Transverse colon (tissue), 4 donors: ENCODE measurements around the gene EYA2. TPM values are rescaled to one million over a fixed set of nuclear protein-coding genes. Genes with fewer than 3 reads are reported as not detected.

Experiments used
- DNase-seq: peaks from one replicate; pipeline ENCODE4 v3.0.0-alpha.2; 2019
- H3K27ac ChIP-seq, 4 donors: fragments of 200-600 bp; sonication (generic); 2 replicates each; pipeline ENCODE4 v1.5.1; 2016 to 2018; ENCODE audit warnings: inconsistent platforms in 4 of 4
- H3K27me3 ChIP-seq: fragments of 200-600 bp; sonication (generic); 2 replicates; pipeline ENCODE4 v1.5.1; 2017; ENCODE audit warnings: inconsistent platforms
- H3K36me3 ChIP-seq, 4 donors: fragments of 200-600 bp; sonication (generic); 2 replicates each; pipeline ENCODE4 v1.5.1; 2017 to 2019; ENCODE audit warnings: inconsistent platforms in 4 of 4
- H3K4me1 ChIP-seq, 4 donors: fragments of 200-600 bp; sonication (generic); 2 replicates each; pipeline ENCODE4 v1.5.1; 2017 to 2020; ENCODE audit warnings: inconsistent platforms in 4 of 4
- H3K4me3 ChIP-seq, 4 donors: fragments of 200-600 bp; sonication (generic); 1 replicate in 1 of 4; 2 replicates in 3 of 4; pipeline versions ENCODE4 v1.5.1 to v1.6.1; 2017 to 2019; ENCODE audit warnings: inconsistent platforms in 4 of 4
- H3K9me3 ChIP-seq, 2 donors: fragments of 200-600 bp; sonication (generic); 2 replicates each; pipeline ENCODE4 v1.5.1; 2017 to 2019; ENCODE audit warnings: inconsistent platforms in 2 of 2
- EP300 ChIP-seq: sonication (generic); formaldehyde crosslinking; IDR thresholded peaks from one replicate; pipeline ENCODE4 v1.6.1; 2017; ENCODE audit warnings: antibody characterized with exemption, low read depth
- POLR2A ChIP-seq: fragments of 450-650 bp; IDR thresholded peaks from one replicate; pipeline ENCODE4 v1.6.1; 2016; ENCODE audit warnings: antibody characterized with exemption, mild to moderate bottlenecking, moderate library complexity
- POLR2AphosphoS5 ChIP-seq, 3 donors: sonication (generic); formaldehyde crosslinking; IDR thresholded peaks; one replicate each; pipeline ENCODE4 v1.6.1; 2016; ENCODE audit warnings: antibody characterized with exemption in 3 of 3
- WGBS, 2 donors: methylation state at CpG; one replicate each; pipeline ENCODE4 v1.1.5; 2018; ENCODE audit warnings: low coverage in 1 of 2; 5-methylcytosine and 5-hydroxymethylcytosine counted together
- in situ Hi-C, 4 donors: fragments of 200-750 bp; cut with MboI; loops; one replicate each; pipeline versions ENCODE4 v1.15.0 to v1.15.1; 2017; ENCODE audit warnings: low sequenced_read_pairs in 3 of 4, low pct_ligation_motif_present in 1 of 4, low pct_unique_long_range_greater_than_20kb in 1 of 4
- intact Hi-C: fragments of 100-400 bp; cut with DNase I; formaldehyde crosslinking; loops from one replicate; pipeline ENCODE4 v1.15.1; 2023; ENCODE audit warnings: low total_unique reads
- total RNA-seq, 4 donors: library from RNA; depleted of rRNA; stranded (reverse); fragments of >200 nt; gene quantifications; one replicate each; pipeline ENCODE4 v1.1.0, GENCODE V29; 2016
- TF ChIP-seq, protein P1 (sequence below), 5 experiments: fragments of 200-600 bp in 3 of 5; fragments of 450-650 bp in 2 of 5; sonication (generic) in 3 of 5; IDR thresholded peaks; 1 replicate in 2 of 5; 2 replicates in 3 of 5; pipeline ENCODE4 v1.5.1; 2016 to 2017; ENCODE audit warnings: antibody characterized with exemption in 5 of 5, inconsistent platforms in 3 of 5, mild to moderate bottlenecking in 2 of 5, moderate library complexity in 1 of 5

EYA2 gene
- total RNA-seq, 4 donors from 2014 or later: 4.5 to 17.5 (median 10.9) TPM

DNA sequence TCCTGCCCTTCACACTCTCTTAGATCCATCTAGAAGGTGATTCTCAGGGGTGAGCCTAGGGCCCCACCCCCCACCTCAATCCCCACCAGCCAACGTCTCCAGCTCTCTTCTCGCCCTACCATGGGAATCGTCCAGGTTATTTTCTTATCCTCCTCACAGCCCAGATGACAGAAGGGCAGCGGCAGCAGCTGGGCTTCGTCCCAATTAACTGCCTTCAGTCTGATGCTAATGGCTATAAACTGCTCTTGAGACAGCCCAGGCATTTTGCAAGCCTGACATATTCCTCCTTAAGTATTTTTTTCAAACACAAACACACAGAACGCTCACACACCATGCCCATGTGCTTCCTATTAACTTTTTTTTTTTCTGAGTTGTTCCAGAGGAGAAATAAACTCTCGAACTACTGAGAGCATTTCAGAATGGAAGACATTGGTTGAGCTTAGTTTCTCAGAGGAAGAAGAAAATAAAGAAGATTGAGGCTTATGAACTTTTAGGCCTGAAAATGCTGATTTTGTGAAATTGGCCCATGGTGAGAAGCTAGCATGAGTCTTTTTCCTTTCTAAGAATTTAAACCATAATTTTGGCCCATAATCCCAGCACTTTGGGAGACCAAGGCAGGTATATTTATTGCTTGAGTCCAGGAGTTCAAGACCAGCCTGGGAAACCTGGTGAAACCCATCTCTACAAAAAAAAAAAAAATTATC, 124.6 kb downstream of the EYA2 start:
- DNase-seq: peak; percentile 20
- TF ChIP-seq POLR2A (no peak), POLR2AphosphoS5 (IDR thresholded peaks at IDR 0.05) (peak; percentile 74 to 96 (median 82)), EP300 (peak; percentile 67)
- no peaks in the 10 kb centered on the region for H3K27me3 ChIP-seq
- H3K4me1 ChIP-seq: peaks cover 0 to 9% (median 4%) of the 10 kb centered on the region in 4 donors
- intact Hi-C loops (no loop called here), in situ Hi-C loops (no loop called here)
- H3K9me3 ChIP-seq: no peaks in the 10 kb centered on the region
- no peak overlapping the region for H3K4me3 ChIP-seq
- H3K36me3 ChIP-seq: no peaks in the 10 kb centered on the region
- H3K27ac ChIP-seq: peak overlapping the region in 1 of 4 donors; percentile 37
- WGBS, 2 donors: 35 to 60% methylated on average over 5 to 7 of the region's 7 CpGs

DNA sequence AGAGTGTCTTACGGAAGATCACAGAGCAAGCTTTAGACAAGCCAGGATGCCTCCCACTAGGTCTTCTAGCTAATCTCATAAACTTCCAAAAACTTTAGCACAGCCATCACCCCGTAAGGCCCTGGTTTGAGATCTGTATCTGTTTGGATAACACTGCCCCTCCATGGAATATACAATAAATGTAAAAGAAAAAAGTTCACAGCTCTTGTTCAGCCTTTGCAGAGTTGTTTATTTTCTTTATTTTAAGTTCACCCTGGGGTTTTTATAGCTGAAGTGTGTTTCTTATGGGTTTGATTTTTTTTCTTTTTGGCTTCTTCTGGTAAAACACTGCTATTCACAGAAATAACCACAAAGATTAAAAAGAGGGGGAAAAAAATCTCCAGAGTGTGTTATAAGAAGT, 125.6 kb downstream of the EYA2 start:
- Histone ChIP-seq H3K36me3 (no peaks in the 10 kb centered on the region), H3K4me3 (no peak overlapping the region), H3K4me1 (peaks cover 0 to 15% (median 4%) of the 10 kb centered on the region in 4 donors), H3K27ac (no peak overlapping the region), H3K27me3 (no peaks in the 10 kb centered on the region), H3K9me3 (no peaks in the 10 kb centered on the region)
- no peak for DNase-seq
- WGBS, 2 donors: 59 to 66% methylated on average over 2 of the region's 2 CpGs
- in situ Hi-C loops: no loop called here
- intact Hi-C loops: no loop called here
- TF ChIP-seq POLR2AphosphoS5 (IDR thresholded peaks at IDR 0.05) (no peak), POLR2A (no peak), EP300 (no peak)
- TF ChIP-seq, protein P1, sequence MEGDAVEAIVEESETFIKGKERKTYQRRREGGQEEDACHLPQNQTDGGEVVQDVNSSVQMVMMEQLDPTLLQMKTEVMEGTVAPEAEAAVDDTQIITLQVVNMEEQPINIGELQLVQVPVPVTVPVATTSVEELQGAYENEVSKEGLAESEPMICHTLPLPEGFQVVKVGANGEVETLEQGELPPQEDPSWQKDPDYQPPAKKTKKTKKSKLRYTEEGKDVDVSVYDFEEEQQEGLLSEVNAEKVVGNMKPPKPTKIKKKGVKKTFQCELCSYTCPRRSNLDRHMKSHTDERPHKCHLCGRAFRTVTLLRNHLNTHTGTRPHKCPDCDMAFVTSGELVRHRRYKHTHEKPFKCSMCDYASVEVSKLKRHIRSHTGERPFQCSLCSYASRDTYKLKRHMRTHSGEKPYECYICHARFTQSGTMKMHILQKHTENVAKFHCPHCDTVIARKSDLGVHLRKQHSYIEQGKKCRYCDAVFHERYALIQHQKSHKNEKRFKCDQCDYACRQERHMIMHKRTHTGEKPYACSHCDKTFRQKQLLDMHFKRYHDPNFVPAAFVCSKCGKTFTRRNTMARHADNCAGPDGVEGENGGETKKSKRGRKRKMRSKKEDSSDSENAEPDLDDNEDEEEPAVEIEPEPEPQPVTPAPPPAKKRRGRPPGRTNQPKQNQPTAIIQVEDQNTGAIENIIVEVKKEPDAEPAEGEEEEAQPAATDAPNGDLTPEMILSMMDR (IDR thresholded peaks at IDR 0.05): no peak

DNA sequence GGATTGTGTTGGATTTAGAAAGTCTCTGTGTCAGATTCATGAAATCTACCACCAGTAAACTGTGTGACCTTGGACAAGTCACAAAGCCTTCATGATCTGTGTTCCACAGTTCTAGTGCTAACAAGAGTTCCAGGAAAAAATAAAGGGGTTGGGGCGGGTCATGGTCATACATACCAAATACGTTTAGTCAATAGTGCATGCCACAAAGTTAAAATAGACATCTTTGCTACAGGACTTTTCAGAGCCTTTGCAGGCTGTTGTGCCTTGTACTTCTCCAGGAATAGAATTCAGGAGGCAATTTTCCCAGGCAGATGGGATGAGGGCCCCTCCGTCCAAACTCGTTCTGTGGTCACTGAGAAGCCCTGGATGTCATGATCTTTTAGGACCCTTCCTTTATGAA, 127.2 kb downstream of the EYA2 start:
- intact Hi-C loops (no loop called here), in situ Hi-C loops (no loop called here)
- no peaks in the 10 kb centered on the region for H3K36me3 ChIP-seq
- TF ChIP-seq POLR2A (no peak), EP300 (no peak), POLR2AphosphoS5 (IDR thresholded peaks at IDR 0.05) (no peak)
- TF ChIP-seq, protein P1 (IDR thresholded peaks at IDR 0.05): no peak
- no peak overlapping the region for H3K4me3 ChIP-seq
- H3K9me3 ChIP-seq: no peaks in the 10 kb centered on the region
- peaks cover 0 to 15% (median 4%) of the 10 kb centered on the region in 4 donors for H3K4me1 ChIP-seq
- 71 to 81% methylated on average over 2 to 4 of the region's 4 CpGs for WGBS, 2 donors
- H3K27ac ChIP-seq: no peak overlapping the region
- no peaks in the 10 kb centered on the region for H3K27me3 ChIP-seq
- DNase-seq: no peak

DNA sequence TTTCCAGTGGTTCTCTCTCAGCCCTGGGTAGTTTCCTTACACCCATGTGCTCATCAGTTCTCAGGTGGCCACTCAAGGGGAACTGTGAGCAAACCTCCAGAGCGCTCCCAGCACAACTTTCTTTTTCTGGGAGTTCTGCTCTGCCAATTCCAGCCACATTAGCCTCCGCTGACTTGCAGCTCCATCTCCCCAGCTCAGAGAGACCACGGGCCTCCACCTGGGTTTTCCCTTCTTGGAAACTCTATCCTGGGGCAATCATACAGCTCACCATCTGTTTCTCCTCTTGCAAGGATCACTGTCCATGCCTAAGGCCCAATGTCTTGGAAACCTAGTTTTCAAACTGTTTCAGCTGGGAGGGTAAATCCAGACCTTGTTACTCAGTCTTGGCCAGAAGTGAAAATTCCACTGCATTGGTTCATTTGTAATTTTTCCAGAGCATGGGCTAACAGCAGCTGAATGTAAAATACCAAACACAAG, 129.9 kb downstream of the EYA2 start:
- no peaks in the 10 kb centered on the region for H3K27me3 ChIP-seq
- no peak overlapping the region for H3K4me3 ChIP-seq
- no peak overlapping the region for H3K27ac ChIP-seq
- no peak for DNase-seq
- TF ChIP-seq POLR2AphosphoS5 (IDR thresholded peaks at IDR 0.05): no peak
- TF ChIP-seq EP300: no peak
- no peak for TF ChIP-seq POLR2A
- TF ChIP-seq, protein P1 (IDR thresholded peaks at IDR 0.05): no peak
- no peaks in the 10 kb centered on the region for H3K9me3 ChIP-seq
- H3K36me3 ChIP-seq: no peaks in the 10 kb centered on the region
- WGBS, 2 donors: 56 to 69% methylated on average over 3 of the region's 3 CpGs
- in situ Hi-C loops: no loop called here
- H3K4me1 ChIP-seq: peaks cover 0 to 10% (median 1%) of the 10 kb centered on the region in 4 donors
- intact Hi-C loops: no loop called here
